GM18951 (cell line): ENCODE results near the gene INPP4B.

Experiments
- POLR2A ChIP-seq: IDR thresholded peaks from 4 replicates; pipeline ENCODE4 v1.6.1; 2011; ENCODE audit warnings: mild to moderate bottlenecking; ENCODE audit not compliant: insufficient read length, insufficient read depth; ENCODE audit errors: extremely low read depth
- in situ Hi-C: fragments of 300-500 bp; cut with MboI; formaldehyde crosslinking; loops from one replicate; pipeline ENCODE4 v1.12.0; 2022; ENCODE audit warnings: low sequenced_read_pairs, mixed read lengths, inconsistent platforms; ENCODE audit not compliant: unreplicated experiment

The INPP4B gene

DNA sequence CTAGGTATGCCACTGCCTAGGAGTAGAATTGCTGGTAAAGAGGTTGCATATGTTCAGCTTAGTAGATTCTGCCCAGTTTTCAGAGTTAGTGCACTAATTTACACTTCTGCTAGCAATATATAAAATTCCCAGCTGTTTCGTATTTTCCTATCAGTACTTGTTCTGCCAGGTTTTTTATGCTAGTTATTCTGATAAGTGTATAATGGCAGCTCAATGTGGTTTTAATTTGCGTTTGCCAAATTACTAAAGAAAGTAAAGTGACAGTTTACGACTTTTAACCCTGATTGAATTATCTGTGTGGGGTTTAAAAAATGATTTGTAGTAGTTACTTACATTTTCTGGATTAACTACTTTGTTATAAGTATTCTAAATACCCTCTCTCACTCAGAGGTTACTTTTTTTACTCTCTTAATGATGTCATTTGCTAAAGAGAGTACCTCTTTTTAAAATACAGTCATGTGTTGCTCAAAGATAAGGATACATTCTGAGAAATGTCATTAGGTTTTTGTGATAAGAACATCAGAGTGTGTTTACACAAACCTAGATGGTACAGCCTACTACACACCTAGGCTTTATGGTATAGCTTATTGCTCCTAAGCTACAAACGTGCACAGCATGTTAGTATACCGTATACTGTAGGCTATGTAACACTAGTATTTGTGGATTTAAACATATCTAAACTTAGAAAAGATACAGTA is 846.5 kb downstream of the INPP4B start:
- TF ChIP-seq POLR2A: no peak
- in situ Hi-C loops: no loop called here

DNA sequence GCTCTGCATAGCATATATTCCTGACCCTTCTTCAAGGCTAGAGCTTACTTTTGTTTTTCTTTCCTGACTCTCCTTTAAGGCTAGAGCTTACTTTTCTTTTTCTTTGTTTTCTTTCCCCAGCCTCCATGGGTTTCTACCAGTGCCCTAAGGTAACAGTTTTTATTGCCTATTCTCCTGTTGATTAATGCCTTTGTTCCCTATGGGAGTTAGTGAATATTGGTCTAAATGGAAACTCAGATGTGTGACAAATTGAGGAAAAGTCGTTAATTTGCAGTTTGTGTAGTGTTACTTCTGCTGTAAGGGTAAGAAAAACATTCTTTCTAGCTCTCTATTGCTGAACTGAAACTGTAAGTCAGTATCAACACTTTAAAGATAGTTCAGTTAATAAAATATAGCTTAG is 851.0 kb downstream of the INPP4B start:
- no peak for TF ChIP-seq POLR2A
- in situ Hi-C loops: no loop called here

DNA sequence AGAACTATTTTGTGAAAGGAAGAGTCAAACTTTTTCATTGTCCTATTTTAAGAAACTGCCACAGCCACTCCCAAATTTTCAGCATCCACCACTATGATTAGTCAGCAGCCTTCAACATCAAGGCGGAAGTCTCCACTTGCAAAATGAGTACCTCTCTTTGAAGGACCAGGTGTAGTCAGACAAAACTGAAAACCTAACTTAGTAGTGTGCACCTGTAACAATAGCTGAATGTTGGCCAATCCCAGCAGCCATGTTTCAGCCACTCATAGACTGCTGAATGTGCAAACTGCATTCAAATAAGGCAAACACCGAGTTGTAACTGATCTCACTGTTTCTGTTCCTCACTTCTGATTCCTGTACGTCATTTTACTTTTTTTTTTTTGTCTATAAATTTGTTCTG is 868.7 kb downstream of the INPP4B start:
- in situ Hi-C loops: no loop called here

More for the DNA sequence above, 868.7 kb downstream of the INPP4B start:
- no peak for TF ChIP-seq POLR2A
